Measurements from ENCODE around the gene ALPK3.
"Not testable (repeated sequence)": the region's sequence is repeated elsewhere in the genome, so short reads cannot be mapped to it uniquely, and the experiment has no call there.

Gene ALPK3

DNA sequence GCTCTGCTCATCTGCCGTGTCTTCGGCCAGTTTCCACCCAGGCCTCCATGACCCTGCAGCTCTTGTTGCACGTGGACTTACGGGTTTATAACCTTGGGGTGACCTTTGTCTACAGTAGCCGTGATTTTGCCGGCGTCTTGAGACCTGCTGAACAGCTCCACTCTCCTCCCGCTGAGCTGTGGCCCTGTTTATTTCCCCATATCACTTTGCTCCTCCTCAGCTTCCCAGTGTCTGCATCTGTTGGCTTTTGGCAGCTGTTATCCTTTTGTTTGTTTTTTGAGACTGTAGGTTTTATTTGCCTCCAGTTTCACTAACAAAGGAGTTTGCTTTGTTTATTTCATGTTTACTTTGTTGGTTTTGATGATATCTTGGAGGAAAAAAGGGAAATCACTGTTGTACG, 38.0 kb downstream of the ALPK3 start:
- no peak for DNase-seq

- no peak for DNase-seq
Measured at GRCh38 chr15:84855765-84856164, 38.6 kb downstream of the ALPK3 start.

- DNase-seq: no peak
Measured at GRCh38 chr15:84856731-84857417, 39.7 kb downstream of the ALPK3 start.

- DNase-seq: no peak
Measured at GRCh38 chr15:84857418-84858004, 40.4 kb downstream of the ALPK3 start.

- no peak for DNase-seq
Measured at GRCh38 chr15:84858231-84858630, 41.1 kb downstream of the ALPK3 start.

DNA sequence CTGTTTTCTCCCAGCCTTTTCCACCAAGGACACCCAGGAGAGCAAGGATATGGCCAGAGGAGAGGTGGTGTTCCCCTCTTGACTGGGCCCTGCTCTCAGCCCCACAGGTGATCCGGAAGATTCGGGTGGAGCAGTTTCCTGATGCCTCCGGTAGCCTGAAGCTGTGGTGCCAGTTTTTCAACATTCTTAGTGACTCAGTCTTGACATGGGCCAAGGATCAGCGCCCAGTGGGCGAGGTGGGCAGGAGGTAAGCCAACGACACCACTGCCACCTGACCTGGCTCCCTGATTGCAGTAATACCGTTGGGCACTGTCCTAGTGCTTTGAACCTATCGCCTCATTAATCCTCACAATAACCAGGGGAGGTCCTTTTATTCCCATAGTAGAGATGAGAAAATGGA, 42.0 kb downstream of the ALPK3 start:
- no peak for DNase-seq

DNA sequence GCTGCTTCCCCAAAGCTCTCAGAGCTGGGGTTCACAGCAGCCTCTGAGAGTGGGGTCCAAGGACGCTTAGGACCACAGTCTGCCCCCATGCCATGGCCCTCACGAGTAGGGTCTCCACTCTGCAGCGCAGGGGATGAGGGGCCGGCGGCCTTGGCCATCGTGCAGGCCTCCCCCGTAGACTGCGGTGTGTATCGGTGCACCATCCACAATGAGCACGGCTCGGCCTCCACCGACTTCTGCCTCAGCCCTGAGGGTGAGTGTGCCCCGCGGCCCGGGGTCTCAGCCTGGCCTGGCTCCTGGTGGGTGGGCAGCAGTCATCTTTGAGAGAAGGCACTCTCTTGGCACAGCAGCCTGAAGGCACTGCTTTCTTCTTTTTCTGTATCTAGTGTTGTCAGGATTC, 42.5 kb downstream of the ALPK3 start:
- no peak for DNase-seq

DNA sequence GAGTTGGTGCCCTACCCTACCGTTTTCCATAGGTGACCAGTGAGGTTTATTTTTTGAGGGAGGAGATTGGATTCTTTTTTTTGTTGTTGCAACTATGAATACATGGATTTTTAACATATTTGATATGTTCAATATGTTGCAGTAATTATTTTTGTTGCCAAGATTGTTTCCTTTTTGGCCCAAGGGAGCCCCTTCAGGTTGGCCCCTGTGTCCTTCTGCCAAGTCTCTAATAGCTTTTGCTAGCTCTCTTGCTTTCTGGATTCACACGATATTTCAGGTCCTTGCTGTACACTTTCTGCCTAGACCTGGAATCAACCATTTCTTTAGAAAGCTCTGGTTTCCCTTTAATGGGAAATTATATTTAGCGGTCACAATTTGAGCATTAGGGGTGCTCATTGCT, 44.6 kb downstream of the ALPK3 start:
- DNase-seq: no peak

DNA sequence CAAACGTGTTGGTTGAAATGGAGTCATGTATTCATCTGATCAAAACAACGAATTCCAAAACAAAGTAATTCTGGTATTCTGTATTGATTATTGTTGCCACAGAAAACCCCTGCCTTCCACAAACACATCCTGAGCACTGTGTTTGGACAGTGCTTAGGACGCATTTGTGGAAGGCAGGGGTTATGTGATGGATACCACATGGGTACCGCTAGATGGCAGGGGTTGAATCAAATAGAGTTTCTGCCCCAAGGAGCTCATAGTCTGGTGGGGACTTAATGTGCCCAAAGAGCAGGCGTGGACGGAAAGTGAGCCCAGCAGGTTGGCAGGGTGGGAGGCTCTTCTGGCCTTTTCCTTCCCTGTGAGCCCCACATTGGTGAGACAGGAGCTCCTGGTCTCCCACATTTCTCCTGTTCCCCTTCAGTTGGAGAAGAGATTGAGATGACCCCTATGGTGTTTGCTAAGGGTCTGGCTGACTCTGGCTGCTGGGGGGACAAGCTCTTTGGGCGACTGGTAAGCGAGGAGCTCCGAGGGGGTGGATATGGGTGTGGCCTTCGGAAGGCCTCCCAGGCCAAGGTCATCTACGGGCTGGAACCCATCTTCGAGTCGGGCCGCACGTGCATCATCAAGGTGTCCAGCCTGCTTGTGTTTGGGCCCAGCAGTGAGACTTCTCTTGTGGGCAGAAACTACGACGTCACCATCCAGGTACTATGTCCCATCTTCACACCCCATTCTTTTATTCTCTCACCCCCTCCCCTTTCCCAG, 45.2 kb downstream of the ALPK3 start:
- DNase-seq: no peak

GRCh38 chr15:84863565-84864443, 46.6 kb downstream of the ALPK3 start:
- no peak for DNase-seq

- DNase-seq: no peak
Measured at GRCh38 chr15:84864444-84864795, 47.3 kb downstream of the ALPK3 start.

DNA sequence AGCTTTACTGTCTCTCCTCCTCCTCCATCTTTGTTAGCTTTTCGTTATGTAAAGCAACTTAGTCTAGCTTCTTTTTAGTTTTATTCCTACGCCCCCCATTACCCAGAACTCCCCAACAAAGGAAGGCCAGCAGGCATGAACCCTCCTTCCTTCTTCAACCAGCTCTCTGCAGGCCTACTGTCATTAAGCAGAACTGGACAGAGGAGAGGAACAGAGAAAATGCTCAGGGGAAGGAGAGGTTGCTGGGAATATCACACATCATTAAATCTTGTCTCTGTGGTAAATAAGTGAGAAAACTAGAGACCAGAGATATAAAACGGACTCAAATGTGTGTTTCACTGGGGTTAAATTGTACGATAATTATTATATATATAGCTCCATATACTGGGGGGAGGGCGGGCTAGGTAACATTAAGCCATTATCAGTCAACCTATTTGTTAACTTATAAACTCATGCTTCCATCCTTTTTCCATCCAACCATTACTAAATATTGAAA, 48.0 kb downstream of the ALPK3 start:
- DNase-seq: no peak

DNA sequence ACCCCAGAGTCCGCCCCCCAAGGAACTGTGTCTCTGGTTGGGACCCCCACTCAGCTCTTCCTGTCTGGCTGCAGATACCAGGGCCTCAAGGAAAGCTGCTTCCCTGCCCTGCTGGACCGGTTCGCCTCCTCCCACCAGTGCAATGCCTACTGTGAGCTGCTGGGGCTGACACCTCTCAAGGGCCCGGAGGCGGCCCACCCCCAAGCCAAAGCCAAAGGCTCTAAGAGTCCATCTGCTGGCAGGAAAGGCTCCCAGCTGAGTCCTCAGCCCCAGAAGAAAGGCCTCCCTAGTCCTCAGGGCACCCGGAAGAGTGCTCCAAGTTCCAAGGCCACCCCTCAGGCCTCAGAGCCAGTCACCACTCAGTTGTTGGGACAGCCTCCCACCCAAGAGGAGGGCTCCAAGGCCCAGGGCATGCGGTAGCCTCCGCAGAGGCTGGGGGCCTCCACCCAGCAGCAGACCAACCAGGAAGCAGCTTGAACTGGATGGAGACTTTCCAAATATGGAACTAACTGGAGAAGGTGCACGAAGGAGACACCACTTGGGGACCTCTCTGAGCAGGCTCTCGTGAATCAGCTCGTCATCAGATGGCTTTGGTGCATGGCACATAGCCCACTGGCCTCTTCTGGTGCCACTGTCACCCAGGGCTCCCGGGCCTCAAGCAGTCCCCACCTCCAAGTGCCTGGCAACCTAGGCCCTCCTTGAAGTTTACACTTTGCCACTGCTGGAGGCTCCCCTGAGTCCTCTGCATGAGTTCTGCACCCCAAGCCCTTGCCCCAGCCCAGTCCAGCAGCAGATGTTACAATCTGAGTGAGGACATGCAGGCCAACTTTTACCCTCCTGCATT, 51.1 kb downstream of the ALPK3 start:
- DNase-seq: no peak

DNA sequence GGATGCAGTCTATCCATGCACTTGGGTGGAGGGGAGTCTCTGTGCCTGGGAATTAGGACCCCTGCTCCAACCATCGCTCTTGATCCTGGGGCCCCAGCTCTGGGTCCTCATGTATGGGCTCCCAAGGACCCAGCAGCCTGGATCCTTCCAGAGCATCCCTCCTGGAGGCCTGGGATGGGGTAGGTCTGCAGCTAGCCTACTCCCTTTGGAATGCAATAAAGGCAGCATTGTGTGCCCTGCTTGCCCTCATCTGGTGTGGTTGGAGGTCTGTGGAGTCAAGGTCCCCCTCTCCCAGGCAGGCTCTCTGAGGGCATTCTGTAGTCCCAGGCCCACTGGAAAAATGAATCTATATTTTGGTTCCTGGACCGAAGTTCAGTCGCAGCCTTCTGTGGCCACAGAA, 52.4 kb downstream of the ALPK3 start:
- no peak for DNase-seq

DNA sequence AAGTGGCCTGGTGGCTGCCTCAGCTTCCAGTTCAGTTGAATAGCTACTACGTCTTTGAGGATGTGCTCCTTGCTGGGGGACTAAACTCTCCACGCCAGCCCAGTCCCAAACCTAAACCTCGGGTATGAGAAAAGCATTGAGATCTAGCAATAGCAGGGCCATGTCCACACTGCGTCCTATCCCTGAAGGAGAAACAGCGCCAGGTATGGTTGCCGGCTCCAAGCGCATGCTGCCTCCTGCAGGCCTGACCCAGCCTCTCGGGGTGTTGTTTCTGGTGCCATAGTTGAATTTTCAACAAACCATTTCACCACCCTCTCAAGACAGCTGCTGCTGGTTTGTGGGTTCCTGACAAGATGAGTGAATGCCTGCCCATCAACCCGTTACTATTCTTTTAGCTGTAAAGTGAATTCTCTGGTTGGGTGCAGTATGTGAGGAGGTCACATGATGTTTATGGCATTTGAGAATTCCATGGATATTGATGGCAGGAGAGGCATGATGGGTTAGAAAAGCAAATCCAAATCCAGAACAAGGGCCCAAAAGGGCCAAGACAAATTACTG, 54.4 kb downstream of the ALPK3 start:
- DNase-seq: no peak

DNA sequence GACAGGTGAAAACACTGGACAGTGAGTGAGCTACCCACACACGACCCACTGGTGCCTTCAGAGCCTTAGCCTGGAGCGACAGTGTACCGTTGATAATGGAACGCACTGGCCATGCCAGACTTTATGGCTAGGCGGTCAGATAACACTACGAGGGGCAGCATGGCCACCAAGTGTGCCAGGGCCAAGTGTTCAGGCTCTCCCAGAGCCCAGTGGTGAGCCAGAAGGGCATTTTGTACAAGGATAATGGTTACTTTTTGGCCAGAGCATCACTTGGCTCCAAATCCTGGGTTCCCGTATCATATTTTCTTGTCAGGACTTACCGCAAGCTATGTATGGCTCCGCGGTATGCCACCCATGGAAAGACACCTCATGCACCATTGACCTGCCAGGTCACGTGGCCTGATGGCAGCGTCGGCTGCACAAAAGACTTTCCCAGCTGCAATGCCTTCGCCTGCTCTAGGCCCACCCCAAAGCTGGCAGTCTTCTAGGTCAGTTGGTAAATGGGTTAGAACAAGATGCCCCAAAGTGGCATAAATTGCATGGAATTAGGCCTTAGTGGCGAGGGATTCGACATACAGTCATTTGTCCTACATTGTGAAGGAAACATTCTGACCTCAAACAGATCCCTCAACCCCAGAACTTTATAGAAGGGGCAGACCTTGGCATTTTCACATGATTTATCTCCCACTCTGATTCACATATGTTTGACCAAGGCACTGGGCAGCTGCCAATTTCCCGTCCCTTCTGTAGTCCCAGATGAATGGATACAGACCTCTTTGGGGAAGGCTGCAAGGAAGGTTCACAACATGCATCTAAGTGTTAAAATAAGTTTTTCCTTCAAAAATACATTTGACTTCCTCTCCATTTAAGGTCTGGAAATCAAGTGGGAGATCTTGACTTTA, 55.1 kb downstream of the ALPK3 start:
- DNase-seq: no peak

DNA sequence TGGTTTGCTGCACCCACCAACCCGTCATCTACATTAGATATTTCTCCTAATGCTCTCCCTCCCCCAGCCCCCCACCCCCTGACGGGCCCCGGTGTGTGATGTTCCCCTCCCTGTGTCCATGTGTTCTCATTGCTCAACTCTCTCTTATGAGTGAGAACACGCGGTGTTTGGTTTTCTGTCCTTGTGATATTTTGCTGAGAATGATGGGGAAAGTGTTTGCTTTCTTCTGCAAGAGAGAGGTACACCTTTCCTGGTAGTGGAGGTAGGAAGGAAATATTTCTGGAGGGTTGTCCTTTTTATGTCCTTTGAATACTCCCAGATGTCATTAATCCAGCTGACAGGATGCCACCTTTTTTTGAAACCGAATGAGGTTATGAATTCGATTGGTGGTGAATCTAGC, 56.8 kb downstream of the ALPK3 start:
- DNase-seq: no peak

DNA sequence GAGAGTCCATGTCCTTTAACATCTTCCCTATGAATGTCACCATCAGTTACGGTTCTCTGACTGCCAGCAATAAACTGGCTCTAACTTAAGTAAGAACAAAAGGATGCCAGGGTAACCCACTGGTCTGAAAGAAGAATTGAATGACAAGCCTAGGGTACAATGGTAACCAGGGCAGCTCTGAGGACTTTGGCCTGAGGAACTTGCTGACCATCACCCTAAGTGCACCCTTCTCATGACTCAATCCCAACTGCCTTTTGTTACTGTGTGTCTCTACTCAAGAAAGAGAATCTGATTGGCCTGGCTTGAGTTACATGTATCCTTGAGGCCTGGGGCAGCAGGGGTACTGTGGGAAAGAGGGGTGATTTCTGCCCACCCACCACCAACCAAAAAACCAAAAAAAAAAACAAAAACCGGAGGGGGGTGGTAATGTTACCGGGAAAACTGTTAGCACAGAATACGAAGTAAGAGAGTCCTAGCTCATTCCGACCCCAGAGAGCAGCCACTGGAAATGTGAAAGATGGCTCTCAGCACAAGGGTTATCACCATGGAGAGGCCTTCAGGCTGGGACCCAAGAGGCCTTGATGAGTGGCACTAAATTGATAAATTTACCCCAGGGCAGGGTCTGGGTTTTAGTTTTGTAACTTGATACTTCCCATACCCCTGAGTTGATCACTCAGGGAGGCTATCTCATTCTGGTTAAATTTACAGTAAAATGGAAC, 58.0 kb downstream of the ALPK3 start:
- no peak for DNase-seq

DNA sequence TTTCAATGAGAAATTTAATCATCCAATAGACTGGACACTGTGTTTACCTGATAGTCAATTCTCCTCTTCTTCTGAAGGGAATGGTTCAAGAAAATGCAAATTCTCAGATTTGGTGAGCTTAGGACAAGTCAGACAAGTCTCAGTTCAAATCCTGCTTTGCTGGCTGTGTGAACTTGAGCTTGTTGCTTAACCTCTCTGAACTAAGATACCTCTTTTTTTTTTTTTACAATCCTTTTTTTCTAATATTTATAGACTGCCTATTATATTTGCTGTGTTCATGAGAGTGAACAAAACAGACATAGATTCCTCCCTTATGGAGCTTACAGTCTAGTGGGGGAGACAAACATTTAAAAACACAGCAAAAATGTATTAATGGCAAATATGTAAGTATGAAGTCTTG, 59.1 kb downstream of the ALPK3 start:
- no peak for DNase-seq

DNA sequence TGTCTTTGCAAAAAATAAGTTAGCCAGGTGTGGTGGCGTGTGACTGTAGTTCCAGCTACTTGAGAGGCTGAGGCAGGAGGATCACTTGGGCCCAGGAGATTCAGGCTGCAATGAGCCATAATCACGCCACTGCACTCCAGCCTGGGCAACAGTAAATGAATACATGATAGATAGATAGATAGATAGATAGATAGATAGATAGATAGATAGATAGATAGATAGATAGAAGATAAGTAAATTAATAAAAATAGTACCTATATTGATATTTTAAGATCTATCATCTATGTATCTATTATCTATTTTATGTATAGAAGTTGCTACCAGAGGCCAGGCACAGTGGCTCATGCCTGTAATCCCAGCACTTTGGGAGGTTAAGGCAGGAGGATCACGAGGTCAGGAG, 60.5 kb downstream of the ALPK3 start:
- DNase-seq: not testable (repeated sequence)
